HG03521 (cell line): ENCODE data around the gene ZNF546.

Experiments used
- ATAC-seq: cut with Tn5 transposase; IDR thresholded peaks from one replicate; pipeline ENCODE4 v1.9.1; 2021; ENCODE audit warnings: mild to moderate bottlenecking, moderate library complexity; ENCODE audit not compliant: unreplicated experiment

ZNF546 gene

DNA sequence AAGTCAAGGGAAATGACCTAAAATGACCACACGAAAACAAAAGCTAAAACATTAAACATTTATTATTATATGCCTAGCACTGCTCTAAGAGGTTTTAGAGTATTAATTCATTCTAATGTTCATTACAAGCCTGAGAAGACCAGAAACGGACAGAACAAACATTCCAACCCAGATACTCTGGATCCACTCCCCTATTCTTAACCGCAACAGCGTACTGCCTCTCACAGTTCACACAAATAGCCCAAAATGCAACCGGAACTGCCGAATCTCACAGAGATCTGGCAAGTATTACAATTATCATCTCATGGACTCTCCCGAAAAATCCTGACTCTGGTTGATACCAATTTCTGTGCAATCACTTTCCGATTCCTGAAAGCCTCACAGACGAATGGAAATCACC lies 57.8 kb downstream of the ZNF546 start:
- no peak for ATAC-seq

DNA sequence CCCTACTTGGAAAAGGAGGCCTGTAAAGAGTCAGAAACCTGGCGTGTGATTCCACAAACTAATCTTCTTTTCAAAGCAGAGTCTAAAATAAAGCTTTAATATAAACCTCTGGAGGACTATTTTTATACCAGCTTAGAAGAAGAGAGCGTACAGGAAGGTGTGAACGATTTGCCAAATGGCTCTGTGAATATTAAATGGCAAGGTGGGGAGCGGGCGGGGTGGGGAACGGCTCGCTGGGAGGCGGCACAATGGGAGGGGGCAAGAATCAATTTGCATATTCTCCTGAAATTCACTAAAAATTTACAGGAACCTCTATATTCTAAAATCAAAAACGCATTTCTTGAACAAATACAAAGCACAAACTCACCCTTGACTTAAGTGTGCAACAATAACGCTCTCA lies 58.2 kb downstream of the ZNF546 start:
- ATAC-seq = no peak

GRCh38 chr19:40055832-40056504 lies 59.1 kb downstream of the ZNF546 start, which contains the start of gene ZNF780B:
ZNF780B (minus strand) TSS chr19:40056231; CDS start chr19:40050332, 5,899 bp downstream.
- ATAC-seq = peak; percentile 80

DNA sequence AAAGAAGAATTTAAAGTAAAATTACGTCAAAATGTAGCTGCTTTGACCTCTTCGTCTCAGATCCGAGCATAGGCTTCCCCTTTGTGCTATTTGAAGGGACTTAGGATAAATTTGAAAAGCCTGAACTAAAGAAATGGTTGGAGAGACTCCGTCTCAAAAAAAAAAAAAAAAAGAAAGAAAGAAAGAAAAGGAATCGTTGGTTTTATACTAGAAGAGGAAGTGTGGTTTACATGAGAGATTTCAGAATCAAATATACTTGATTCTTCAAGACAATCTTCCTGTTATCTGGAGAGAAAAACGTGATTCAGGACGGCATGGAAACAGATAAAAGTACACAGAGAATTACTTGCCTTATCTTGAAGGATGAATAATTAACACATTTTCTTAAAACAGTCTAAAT lies 59.6 kb downstream of the ZNF546 start:
- no peak for ATAC-seq

DNA sequence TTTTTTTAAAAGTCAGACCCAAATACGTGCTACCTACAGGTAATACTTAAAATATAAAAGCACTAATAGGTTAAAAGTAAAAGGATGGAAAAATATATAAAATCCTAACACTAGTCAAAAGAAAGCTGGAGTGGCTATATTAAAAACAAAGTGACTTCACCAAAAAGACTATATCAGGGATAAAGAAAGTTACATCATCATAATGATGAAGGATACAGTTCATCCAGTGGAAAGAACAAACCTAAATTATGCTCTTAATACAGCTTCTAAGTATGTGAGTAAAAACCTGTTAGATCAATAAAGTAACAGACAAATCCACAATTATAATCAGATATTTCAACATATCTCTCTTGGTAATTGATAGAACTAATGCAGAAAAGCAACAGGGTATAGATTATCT lies 60.3 kb downstream of the ZNF546 start:
- ATAC-seq = no peak

GRCh38 chr19:40059624-40060023 lies 62.8 kb downstream of the ZNF546 start:
- ATAC-seq = no peak

GRCh38 chr19:40070058-40070457 lies 73.2 kb downstream of the ZNF546 start:
- no peak for ATAC-seq
